Dermis microvascular lymphatic vessel endothelial cell (primary cell): ENCODE measurements around the gene NAA60. TPM values are rescaled to one million over a fixed set of nuclear protein-coding genes. Genes with fewer than 3 reads are reported as not detected.
"Not testable (repeated sequence)": the region's sequence is repeated elsewhere in the genome, so short reads cannot be mapped to it uniquely, and the experiment has no call there.

ENCODE experiments used
- DNase-seq, 2 donors: peaks; one replicate each; pipeline versions ENCODE4 v3.0.0 to v3.0.0-alpha.2; 2010; ENCODE audit warnings: low read depth in 2 of 2
- total RNA-seq: library from RNA; depleted of rRNA; stranded (reverse); fragments of >200 nt; gene quantifications from 2 replicates; pipeline ENCODE4 v1.2.1, GENCODE V29; 2014

Gene NAA60
- total RNA-seq, 1 donor from 2014 or later = 6.8 TPM

DNA sequence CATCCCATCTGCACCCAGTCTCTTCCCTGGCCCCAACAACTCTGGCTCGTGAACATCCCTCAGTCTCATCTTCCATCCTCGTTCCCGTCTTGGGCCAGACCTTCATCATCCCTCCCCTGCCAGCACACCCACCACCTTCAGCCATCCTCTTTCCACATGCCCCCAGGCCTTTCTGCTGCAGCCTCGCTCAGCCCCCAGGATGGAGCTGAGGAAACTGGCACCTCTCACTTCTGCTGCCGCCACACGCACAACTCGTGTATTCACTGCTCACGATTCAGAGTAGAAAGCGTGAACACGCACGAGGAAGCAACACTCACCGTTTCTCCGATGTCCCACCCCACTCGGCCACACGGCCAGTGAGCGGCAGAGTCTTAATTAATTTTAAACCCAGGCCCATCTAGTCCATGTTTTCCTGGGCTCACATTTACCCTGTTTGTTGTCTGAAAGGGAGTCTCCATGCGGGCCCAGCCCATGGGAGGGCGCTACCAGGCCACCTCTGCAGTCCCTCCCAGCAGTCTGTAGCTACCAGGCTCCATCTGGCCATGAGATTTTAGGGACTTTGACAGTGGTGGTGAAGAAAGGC, 39.3 kb downstream of the NAA60 start:
- DNase-seq = no peak

DNA sequence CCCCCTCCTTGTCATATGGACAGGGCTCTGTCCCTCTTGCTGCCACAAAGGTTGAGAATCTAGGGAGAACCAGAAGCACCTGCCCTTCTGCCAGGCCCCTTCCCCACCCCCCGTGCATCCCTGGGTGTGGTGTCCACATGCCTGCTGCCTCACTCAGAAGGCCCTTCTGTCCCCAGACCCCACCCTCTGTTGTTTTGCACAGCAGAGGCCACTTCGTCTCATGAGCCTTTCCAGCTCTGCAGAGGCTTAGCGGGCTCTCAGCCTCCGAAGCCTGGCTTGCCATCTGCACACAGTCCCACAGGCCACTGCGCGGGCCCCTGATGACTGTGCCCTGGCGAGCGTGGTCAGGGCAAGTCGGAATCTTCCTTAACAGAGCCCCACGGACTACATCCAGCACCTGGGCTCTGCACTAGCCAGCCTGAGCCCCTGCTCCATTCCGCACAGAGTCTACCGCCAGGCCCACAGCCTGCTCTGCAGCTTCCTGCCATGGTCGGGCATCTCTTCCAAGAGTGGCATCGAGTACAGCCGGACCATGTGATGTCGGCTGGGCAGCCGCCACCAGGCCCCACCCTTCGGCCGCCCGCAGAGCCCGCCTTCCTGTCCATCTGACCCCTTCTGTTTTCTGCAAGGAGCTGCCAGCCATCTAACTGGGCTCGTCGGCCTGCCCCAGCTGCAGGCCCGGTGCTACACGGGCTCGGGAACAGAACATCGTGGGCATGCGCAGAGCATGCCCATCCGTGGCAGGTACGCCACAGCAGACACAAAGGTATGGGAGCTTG, 41.0 kb downstream of the NAA60 start:
- DNase-seq = no peak

DNA sequence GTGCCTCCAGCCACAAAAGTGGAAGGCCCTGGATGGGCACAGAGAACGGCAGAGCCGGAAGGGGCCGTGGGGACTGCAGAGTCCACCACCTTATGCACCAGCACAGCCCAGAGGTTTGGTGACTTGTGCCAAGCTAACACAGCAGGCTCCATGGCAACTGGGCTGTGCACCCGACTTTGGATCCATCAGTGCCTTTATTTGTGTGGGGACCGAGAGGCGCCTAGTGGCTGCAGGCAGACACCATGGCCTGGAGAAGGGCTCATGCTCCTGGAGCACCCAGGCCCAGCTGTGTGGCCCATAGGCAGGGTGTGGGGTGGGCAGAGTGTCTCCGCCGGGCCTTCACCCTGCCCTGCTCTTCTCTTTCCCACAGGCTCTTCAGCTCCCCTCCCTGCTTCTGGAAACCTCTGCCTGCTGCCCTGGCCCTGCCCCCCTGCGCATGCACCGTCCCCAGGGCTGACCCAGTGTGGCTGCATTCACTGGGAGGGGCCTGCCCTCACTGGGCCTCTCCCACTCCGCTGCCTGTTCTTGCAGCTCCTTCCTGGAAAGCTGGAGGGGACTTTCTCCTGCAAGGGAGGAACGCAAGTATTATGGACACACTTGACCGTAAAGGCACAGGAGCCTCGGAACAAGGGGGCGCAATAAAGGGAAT, 41.7 kb downstream of the NAA60 start:
- no peak for DNase-seq

DNA sequence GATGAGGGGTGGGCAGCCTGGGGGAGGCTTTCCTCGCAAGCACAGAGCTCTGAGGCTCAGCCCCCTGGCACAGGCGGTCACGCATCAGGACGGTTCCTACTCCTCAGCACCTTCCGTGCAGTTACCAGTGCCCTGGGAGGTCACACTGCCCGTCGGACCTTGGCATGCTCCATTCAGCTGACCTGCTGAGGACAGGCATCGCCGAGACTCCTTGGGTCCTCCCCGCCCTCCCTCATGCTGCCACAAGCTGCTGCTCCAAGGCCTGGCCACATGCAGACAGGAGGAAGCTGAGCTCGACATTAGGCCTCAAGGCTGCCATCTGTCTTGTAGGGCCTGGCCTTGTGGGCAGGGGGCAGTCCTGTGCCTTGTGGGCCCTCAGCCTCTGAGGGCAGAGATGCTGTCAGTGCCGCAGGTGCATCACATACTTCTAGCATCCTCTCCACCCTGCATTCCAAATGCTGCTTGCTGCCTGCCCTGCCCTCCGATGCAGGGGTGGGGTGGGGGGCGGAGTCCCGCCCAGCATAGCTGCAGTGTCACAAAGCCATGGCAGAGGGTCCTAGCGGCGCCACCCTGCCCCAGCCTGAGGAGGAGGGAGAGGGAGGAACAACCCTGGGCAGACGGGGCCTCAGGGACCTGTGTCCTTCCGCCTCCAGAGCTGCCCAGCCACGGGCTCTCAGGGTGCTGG, 42.5 kb downstream of the NAA60 start:
- DNase-seq = no peak

DNA sequence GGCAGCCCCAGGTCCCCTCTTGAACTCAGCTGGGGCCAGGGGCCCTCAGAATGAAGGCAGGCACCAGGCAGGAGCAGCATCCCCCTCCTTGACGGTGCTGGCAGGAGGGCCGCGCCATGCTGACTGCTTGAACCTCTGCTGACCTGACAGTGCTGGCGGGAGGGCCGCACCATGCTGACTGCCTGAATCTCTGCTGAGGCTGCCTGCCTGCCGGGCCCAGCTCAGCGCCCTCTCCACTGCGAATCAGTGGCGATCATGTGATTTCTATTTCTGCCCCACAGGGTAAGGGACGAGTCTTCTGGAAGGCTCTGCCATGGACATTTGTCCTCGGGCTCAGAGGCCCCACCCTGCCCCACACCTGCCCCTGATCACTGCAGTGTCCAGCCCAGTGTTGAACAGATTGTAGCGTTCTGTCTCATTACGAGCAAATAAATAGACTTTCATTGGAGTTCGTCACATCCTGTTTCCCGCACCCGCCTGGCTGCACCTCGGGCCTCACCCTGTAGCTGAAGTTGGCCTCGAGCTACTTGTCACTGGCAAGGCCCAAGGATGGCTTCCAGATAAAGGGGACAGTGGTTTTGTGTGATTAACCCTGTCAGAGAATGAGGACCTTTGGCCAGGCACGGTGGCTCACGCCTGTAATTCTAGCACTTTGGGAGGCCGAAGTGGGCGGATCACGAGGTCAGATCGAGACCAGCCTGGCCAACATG, 43.2 kb downstream of the NAA60 start:
- no peak for DNase-seq

DNA sequence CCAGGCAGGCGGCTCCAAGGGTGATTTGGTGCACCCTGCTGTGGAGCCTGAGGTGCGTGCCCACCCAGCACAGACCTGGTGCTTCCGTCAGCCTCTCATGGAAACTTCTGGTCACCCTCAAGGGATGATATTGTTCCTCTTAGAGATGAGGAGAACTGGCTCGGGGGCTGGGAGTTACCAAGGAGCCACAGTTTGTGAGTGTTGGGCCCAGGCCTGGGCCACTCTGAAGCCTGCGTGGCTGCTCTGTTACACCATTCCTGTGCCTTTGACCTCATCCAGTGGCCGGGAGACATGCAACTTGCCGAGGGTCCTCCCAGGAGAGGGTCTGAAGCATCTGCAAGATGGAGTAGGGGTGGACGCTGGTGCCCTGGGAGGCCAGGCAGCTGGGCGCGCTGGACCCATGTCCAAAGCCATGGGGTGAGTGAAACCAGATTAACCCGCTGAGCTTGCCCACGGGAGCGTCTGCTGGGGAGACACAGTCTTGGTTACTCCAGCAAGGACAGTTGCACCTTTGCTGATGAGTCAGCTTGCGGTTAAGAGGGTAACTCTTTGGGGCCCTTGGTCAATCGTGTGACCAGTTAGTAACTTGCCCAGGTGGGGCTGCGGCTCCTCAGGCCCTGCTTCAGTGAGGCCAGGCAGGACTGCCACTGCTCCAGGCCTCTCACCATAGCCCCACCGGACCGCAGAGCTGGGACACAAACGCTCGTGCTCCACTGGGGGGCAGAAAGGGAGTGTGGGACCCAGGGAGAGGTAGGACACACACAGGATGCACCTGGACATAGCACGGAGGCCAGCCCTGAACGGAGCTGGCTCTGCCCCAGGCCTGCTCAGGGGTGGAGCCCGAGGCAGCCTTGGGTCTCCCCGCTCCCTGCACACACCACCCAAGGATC, 44.3 kb downstream of the NAA60 start:
- DNase-seq = peak; percentile 57 to 72

DNA sequence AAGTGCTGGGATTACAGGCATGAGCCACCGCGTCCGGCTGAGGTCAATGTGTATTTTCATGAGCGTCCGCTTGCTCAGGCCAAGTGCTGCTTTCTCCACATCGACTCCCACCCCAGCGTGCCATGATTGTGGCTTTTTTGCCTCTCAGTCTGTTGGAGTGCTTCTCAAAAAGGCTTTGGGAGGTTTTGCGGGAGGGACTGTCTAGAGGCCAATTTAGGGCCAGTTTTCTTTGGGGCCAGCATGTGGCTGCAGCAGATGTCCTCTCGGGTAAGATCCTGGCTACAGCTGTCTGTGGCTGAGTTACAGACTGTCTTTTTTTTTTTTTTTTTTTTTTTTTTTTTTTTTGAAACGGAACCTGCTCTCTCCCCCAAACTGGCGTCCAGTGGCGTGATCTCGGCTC, 45.3 kb downstream of the NAA60 start:
- DNase-seq = no peak

DNA sequence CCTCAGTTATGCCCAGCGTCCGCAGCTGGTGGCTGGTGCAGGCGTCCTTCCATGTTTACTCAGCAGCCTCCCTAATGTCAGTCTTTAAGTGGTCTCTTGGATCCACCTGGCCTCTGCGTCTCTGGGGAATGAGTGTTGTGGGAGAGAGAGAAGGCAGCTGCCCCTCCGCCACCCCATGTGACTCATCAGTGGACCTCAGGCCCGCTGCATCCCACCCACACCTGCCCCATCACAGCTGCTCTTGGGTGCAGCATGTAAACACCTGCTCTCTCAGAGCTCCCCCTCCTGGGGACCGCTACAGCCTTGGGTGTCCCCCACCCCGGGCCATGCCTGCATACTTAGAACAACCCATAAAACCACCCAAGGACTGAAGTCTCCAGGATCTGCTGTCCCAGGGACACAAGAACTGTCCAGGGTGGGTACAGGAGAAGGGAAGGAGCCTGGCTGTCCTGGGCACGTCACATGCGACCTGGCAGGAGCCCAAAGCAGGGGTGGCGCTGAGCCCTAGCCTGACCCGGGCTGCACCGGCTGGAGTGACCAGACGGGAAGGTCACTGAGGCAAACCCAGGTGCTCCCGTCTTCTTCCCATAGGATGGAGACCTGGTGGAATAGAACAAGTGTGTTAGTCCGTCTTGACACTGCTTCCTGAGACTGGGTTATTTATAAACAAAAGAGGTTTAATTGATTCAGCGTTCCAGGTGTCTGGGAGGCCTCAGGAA, 47.6 kb downstream of the NAA60 start:
- DNase-seq = peak in 1 of 2 donors; percentile 12

DNA sequence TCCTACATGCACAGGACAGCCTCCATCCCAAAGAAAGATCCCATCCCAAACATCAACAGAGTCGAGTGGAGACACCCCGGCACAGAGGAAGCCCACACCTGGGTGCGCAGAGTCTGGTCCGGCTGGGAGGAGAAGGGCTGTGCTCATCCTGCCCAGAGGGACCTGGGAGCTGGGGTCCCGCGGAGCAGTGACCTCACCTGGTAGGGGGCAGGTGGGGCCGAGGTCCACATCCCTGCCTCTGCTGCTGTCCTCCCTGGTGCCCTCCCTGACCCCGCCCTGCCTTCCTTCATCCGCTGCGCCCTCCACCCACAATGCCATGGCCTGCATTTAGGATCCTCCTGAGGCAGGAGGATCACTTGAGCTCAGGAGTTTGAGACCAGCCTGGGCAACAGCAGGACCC, 48.9 kb downstream of the NAA60 start:
- no peak for DNase-seq

DNA sequence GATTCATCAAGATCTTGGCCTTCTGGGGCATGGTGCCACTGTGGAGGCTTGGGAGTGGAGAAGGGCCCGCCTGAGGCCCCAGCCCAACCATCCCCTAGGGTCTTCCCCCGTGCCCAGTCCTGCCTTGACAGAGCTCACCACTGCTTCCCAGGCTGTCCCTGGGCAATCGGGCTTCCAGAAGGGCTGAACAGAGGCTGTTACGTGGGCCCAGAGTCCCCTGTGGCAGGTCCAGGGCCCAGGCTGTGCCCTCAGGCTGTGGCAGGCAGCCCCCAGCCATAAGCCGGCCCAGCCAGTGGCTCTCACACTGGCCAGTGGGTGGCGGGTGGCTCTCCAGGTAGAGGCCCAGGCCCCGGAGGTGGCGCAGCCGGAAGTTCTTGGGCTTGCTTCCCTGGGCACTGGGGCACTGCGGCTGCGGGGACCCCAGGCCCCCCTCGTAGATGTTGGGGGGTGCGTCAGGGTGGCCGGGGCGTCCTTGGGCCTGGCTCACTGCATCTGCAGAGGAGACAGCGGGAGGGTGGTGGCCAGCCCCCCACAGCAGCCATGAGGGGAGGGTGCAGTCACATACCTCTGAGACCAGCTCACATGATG, 51.0 kb downstream of the NAA60 start:
- DNase-seq = no peak

DNA sequence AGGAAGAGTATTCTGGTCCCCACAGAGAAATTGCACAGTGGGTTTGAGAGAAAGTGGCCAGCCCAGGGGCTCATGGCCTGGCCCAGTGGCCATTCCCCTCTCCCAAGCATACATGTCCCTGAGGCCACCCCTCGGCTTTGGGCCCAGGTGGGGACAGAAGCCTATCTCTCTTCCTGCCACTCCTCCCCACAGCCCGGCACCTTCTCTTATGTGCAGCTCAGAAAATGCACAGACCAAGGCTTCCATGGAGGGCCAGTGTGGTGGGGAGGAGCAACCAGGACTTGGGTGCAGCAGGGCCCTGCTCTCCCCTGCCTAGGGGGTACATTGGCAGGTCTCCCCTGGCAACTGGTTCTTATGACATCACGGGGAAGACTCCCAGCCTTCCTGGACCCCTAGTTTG, 51.7 kb downstream of the NAA60 start, which contains the start of gene C16orf90:
Gene C16orf90 (minus strand): TSS at position 314 of the 400 bp plus-strand sequence. CDS start 68 bp downstream, at position 246.
- no peak for DNase-seq

DNA sequence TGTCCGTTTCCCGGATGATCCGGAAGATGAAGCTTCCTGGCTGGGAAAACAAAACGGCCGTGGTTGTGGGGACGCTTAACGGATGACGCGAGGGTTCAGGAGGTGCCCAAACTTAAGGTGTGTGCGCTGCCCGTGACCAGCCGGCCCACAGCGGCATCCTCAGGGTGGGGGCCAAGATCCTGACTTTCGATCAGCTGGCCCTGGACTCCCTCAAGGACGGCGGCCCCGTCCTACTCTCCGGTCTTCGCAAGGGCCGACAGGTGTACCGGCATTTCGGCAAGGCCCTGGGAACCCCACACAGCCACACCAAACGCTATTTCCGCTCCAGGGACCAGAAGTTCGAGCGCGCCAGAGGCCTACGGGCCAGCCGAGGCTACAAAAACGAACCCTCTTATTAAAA, 52.9 kb downstream of the NAA60 start:
- DNase-seq = no peak

DNA sequence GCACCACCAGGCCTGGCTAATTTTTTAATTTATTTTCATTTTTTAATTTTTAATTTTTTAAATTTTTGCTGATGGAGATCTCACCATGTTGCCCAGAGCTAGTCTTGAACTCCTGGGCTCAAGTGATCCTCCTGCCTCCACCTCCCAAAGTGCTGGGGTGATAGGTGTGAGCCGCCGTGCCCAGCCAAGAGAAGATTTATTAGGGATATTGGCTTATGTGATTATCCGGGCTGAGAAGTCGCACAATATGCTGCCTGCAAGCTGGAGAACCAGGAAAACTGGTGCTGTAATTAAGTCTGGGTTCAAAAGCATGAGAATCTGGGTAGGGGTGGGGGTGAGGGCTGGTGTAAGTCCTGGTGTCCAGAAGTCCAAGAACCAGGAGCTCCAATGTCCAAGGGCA, 54.3 kb downstream of the NAA60 start:
- DNase-seq = no peak

DNA sequence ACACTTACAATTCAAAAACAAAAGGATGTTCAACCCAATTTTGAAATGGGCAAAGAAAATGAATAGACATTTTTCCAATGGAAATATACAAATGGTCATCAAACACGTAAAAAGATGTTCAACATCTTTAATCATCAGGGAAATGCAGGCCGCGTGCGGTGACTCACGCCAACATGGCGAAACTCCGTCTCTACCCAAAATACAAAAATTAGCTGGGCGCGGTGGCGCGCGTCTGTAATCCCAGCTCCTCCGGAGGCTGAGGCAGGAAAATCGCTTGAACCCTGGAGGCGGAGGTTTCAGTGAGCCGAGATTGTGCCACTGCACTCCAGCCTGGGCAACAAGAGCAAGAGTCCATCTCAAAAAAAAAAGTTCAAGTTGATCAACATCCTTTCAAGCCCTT, 55.5 kb downstream of the NAA60 start:
- no peak for DNase-seq

DNA sequence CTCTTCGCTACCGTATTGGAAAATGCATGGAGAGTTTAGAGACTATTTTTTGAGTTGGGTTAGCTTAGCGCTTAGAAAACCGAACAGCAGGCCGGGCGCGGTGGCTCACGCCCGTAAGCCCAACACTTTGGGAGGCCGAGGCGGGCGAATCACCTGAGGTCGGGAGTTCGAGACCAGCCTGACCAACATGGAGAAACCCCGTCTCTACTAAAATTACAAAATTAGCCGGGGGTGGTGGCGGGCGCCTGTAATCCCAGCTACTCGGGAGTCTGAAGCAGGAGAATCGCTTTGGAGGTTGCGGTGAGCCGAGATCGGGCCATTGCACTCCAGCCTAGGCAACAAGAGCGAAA, 57.9 kb downstream of the NAA60 start:
- DNase-seq = not testable (repeated sequence)

DNA sequence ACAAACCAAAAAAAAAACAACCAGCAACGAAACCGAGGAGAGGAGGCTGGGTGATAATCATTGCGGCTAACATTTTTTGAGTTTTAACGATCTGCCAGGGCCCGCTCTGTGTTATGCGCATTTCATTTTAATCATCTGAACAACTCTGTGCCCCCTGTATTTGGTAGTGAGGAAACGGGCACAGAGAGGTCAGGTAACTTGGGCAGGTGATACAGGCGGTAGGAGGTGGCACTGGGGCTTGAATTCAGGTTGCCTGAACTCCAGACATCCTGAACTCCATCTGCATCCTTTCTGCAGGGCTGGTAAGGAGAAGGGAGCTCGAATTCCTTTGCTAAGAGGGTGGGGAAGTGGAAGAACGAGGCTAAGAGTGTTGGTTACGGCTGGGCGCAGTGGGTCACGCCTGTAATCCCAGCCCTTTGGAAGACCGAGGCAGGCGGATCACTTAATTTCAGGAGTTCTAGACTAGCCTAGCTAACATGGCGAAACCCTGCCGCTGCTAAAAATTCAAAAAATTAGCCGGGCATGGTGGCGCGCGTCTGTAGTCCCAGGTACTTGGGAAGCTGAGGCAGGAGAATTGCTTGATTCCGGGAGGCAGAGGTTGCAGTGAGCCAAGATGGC, 58.4 kb downstream of the NAA60 start:
- DNase-seq = no peak

DNA sequence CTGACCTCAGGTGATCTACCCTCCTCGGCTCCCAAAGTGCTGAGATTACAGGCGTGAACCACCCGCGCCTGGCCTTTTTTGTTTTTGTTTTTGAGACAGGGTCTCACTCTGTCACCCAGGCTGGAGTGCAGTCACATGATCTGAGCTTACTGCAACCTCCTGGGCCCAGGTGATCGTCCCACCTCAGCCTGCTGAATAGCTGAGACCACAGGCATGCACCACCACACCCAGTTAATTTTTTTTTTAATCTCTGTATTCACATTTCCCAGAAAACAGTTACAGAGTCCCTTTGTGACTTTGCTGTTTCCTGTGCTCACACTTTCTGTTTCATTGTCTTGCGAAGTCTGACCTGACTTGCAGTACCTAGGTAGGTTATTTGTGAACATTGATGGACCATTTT, 60.0 kb downstream of the NAA60 start:
- DNase-seq = no peak

DNA sequence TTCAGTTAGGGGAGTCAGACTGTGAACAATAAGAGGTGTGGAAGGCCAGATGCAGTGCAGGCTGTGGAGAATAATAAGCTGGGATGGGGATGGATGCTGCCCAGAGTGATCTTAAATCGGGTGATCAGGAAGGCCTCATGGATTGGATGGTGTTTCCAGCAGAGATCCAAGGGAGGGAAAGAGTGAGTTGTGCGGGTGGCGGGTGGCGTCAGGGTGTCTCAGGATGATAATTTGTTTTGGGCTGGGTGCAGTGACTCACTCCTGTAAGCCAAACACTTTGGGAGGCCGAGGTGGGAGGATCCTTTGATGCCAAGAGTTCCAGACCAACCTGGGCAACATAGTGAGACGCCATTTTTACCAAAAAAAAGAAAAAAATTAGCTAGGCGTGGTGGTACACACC, 65.3 kb downstream of the NAA60 start:
- no peak for DNase-seq

DNA sequence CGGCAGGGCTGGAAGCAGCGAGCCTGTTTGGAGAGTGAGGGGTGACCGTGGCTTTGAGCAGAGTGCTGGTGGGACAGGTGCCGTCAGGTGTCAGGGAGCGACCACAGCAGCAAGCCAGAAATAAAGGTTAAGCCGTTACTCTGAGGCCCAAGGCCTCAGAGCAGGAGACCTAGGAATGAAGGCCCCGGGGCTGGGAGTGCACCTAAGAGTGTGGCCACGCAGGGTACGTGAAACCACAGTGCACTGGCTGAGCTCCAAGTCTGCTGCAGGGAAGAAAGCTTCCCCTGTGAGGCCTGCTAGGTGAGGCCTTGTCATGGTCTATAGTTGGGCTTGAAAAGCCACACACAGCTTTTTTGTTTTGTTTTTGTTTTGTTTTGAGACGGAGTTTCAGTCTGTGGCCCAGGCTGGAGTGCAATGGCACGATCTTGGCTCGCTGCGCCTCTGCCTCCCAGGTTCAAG, 66.0 kb downstream of the NAA60 start:
- no peak for DNase-seq
